OCI-LY3 (cell line): ENCODE data around the gene TWIST2.

ENCODE experiments used
- EZH2phosphoT487 ChIP-seq: fragments of 200-600 bp; shearing (Covaris generic); IDR thresholded peaks from 2 replicates; pipeline ENCODE4 v1.6.1; 2018; ENCODE audit warnings: antibody characterized with exemption, mixed run types, low read depth
- TF ChIP-seq, protein P1 (sequence below): fragments of 200-600, 300-600 bp; sonication (generic); IDR thresholded peaks from 2 replicates; pipeline ENCODE4 v1.5.1; 2014; ENCODE audit warnings: antibody characterized with exemption, low read length, low read depth

GRCh38 chr2:238865015-238865719, 17.3 kb downstream of the TWIST2 start:
- TF ChIP-seq, protein P1, sequence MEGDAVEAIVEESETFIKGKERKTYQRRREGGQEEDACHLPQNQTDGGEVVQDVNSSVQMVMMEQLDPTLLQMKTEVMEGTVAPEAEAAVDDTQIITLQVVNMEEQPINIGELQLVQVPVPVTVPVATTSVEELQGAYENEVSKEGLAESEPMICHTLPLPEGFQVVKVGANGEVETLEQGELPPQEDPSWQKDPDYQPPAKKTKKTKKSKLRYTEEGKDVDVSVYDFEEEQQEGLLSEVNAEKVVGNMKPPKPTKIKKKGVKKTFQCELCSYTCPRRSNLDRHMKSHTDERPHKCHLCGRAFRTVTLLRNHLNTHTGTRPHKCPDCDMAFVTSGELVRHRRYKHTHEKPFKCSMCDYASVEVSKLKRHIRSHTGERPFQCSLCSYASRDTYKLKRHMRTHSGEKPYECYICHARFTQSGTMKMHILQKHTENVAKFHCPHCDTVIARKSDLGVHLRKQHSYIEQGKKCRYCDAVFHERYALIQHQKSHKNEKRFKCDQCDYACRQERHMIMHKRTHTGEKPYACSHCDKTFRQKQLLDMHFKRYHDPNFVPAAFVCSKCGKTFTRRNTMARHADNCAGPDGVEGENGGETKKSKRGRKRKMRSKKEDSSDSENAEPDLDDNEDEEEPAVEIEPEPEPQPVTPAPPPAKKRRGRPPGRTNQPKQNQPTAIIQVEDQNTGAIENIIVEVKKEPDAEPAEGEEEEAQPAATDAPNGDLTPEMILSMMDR = no peak
- no peak for TF ChIP-seq EZH2phosphoT487
